Left ventricle myocardium inferior (tissue), 1 donor: Measurements from ENCODE around the gene PITRM1. TPM values are rescaled to one million over a fixed set of nuclear protein-coding genes. Genes with fewer than 3 reads are reported as not detected.

Experiments
- DNase-seq: peaks from one replicate; pipeline ENCODE4 v3.0.0-alpha.2; 2020
- H3K27ac ChIP-seq: fragments of 200-600 bp; replicated peaks from 2 replicates; pipeline ENCODE4 v1.8.0; 2021
- H3K27me3 ChIP-seq: fragments of 200-600 bp; 2 replicates; pipeline ENCODE4 v1.8.0; 2021; ENCODE audit warnings: low read depth
- H3K36me3 ChIP-seq: fragments of 200-600 bp; 2 replicates; pipeline ENCODE4 v1.8.0; 2021
- H3K4me1 ChIP-seq: fragments of 200-600 bp; 2 replicates; pipeline ENCODE4 v1.8.0; 2021
- H3K4me3 ChIP-seq: fragments of 200-600 bp; 2 replicates; pipeline ENCODE4 v1.8.0; 2021; ENCODE audit warnings: mild to moderate bottlenecking, moderate library complexity
- H3K9me3 ChIP-seq: fragments of 200-600 bp; replicated peaks from 2 replicates; pipeline ENCODE4 v1.8.0; 2021
- intact Hi-C: fragments of 100-400 bp; cut with micrococcal nuclease; formaldehyde crosslinking; loops from one replicate; pipeline ENCODE4 v1.11.0; 2022
- total RNA-seq: library from RNA; stranded (reverse); fragmentation: NEBNext Ultra II Directional; extraction: Animal tissue kit (Norgen Biotek cat#: 25700); gene quantifications from one replicate; pipeline ENCODE4 v1.2.1, GENCODE V29; 2021
- TF ChIP-seq, protein P1 (sequence below): fragments of 200-600 bp; IDR thresholded peaks from 2 replicates; pipeline ENCODE4 v1.8.0; 2021; ENCODE audit warnings: antibody characterized with exemption, mild to moderate bottlenecking, borderline replicate concordance
- donor health status: DM: no; HTN: yes; CAD: no; lungs with severe emphysema.

Gene PITRM1
- total RNA-seq, 1 donor from 2014 or later = 91.4 TPM

DNA sequence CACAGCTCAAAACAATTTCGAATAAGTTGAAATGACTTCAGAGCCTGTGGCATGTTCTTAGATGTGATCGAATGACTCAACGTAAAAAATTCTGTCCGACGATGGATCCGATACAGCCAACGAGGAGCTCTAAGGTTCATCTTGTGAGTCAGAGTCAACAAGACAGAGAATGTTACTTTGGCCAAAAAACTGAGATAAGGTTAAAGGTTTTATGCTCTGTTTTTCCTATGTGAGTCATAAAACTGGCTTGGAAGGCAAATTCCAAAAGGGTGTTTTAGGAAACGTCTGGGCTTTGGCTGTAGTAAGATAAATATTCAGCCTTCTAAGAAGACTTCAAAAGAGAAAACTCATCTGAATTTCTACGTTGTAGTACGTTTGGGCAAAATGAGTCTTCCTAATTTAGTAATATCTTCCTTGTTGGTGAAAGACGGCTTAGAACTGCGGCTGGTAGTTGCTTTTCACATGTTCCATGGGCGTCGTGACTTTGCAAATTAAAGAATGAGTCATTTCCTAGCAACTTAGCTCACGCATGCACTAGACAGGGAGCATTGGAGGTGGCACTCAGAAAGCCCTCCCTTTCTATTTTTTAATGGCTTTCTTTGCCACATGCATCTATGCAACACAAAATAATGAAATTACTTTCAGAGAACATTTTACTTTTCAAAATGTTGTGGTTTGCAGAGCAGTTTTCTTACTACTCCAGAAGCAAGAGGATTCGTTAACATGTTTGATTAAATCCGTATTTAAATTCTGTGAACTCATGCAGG, 77.0 kb downstream of the PITRM1 start:
- intact Hi-C loops = no loop called here
- Histone ChIP-seq H3K4me3 (peak overlapping the region; percentile 24), H3K9me3 (no peaks in the 10 kb centered on the region), H3K27ac (peak overlapping the region; percentile 75), H3K27me3 (no peaks in the 10 kb centered on the region), H3K4me1 (peaks cover 62% of the 10 kb centered on the region), H3K36me3 (peaks cover 7% of the 10 kb centered on the region)
- no peak for DNase-seq
- TF ChIP-seq, protein P1, sequence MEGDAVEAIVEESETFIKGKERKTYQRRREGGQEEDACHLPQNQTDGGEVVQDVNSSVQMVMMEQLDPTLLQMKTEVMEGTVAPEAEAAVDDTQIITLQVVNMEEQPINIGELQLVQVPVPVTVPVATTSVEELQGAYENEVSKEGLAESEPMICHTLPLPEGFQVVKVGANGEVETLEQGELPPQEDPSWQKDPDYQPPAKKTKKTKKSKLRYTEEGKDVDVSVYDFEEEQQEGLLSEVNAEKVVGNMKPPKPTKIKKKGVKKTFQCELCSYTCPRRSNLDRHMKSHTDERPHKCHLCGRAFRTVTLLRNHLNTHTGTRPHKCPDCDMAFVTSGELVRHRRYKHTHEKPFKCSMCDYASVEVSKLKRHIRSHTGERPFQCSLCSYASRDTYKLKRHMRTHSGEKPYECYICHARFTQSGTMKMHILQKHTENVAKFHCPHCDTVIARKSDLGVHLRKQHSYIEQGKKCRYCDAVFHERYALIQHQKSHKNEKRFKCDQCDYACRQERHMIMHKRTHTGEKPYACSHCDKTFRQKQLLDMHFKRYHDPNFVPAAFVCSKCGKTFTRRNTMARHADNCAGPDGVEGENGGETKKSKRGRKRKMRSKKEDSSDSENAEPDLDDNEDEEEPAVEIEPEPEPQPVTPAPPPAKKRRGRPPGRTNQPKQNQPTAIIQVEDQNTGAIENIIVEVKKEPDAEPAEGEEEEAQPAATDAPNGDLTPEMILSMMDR = no peak

DNA sequence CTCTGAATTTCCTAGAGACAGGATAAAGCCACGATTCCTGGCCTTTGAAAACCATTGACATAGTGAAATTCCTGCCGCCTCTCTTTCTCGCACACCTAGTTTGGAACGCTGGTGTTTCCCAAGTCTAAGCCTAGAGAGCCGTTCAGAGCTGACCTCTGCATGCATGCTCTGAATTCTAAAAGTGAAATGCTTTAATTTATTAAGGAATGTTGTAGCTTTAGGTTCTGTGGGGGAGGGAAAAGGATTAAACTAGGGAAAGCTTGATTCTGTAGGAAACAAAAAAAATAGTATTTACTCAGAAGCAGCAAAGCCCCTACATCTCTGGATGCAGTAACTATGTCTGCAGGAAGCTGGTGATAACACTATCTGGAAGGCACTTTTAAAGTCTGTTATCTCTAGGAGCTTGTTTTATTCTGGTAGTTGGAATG, 78.0 kb downstream of the PITRM1 start:
- H3K9me3 ChIP-seq = no peaks in the 10 kb centered on the region
- DNase-seq = no peak
- H3K27ac ChIP-seq = peak overlapping the region; percentile 75
- H3K4me3 ChIP-seq = peak overlapping the region; percentile 24
- peaks cover 5% of the 10 kb centered on the region for H3K36me3 ChIP-seq
- H3K4me1 ChIP-seq = peaks cover 66% of the 10 kb centered on the region
- TF ChIP-seq, protein P1 = no peak
- intact Hi-C loops = no loop called here
- H3K27me3 ChIP-seq = no peaks in the 10 kb centered on the region

DNA sequence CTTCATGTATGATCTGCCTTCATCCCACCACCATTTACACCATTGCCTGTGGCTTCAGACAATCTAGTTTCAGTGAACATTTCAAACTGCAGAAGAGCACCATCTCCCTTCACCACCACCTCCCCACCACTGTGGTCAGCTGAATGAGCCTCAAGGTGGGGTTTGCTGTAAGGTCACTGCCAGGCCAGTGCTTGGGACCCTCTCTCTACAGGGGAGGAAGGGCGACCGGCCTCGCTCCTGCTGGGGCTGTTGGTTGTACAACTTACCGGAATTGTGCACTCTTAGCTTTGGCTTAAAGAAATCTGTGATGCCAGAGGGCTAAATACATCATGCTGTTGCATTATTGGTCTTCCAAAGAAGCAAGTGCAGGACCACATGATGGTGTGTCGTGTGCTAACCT, 78.6 kb downstream of the PITRM1 start:
- Histone ChIP-seq H3K27ac (no peak overlapping the region), H3K4me1 (peaks cover 62% of the 10 kb centered on the region), H3K36me3 (no peaks in the 10 kb centered on the region), H3K4me3 (no peak overlapping the region), H3K27me3 (no peaks in the 10 kb centered on the region), H3K9me3 (no peaks in the 10 kb centered on the region)
- intact Hi-C loops = no loop called here
- no peak for DNase-seq
- TF ChIP-seq, protein P1 = no peak

DNA sequence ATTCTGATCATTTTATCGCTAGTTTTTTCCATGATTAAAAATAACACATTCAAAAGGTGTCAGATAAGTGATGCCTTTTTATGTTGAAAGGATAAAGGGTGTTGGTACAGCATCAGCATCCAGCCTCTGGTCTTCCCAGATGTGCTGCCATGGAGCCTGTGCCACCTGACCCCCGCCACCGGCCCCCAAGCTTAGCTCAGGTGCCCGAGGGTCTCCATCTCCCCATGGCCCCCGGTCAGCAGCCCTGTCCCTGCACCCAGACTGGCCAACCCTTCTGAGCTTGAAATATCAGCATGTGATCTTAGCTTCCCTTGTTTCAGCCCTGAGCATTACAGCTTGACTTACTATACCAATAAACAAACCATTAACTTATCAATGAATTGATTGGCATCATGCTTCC, 80.7 kb downstream of the PITRM1 start:
- Histone ChIP-seq H3K9me3 (no peaks in the 10 kb centered on the region), H3K4me3 (no peak overlapping the region), H3K27me3 (no peaks in the 10 kb centered on the region), H3K4me1 (peaks cover 58% of the 10 kb centered on the region), H3K36me3 (no peaks in the 10 kb centered on the region), H3K27ac (peak overlapping the region; percentile 59)
- DNase-seq = no peak
- TF ChIP-seq, protein P1 = no peak
- intact Hi-C loops = no loop called here

DNA sequence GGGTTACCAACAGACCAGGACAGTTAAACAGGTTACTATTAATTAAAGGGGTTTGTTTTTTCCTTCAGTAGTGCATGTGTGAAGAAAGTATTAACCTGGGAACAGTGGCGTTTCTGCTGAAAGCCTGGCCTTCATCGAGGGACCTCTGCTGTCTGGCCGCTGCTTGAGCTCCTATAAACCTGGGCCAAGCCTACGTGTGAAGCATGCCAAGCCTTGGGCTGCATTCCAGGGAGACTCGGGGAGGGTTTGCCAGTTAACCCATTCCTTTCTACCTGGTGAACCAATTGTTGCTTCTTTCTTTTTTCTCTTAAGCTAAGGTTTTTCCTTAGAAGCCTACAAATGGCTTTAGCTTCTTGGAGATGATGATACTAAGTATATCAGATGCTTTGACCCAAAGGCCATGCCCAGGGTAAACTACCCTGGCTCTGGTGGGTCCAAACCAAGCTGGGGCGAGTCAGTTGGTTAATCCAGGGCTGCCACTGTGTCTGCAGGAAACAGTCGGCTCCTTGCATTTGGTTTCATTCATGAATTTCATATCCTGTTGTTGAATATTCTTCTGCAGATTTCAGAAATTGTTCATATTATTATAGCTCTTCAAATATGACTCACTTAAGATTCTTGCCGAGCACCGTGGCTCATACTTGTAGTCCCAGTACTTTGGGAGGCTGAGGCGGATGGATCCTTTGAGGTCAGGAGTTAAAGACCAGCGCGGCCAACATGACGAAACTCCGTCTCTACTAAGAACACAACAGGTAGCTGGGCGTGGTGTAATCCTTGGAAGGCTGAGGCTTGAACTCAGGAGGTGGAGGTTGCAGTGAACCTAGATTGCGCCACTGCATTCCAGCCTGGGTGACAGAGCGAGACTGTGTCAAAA, 81.4 kb downstream of the PITRM1 start:
- Histone ChIP-seq H3K4me1 (peaks cover 56% of the 10 kb centered on the region), H3K27ac (peak overlapping the region; percentile 59), H3K9me3 (no peaks in the 10 kb centered on the region), H3K36me3 (no peaks in the 10 kb centered on the region), H3K4me3 (no peak overlapping the region), H3K27me3 (no peaks in the 10 kb centered on the region)
- peak; percentile 60 for DNase-seq
- TF ChIP-seq, protein P1 = no peak
- intact Hi-C loops = no loop called here
